H1 (cell line): Measurements from ENCODE around the gene PIAS1. TPM values are rescaled to one million over a fixed set of nuclear protein-coding genes. Genes with fewer than 3 reads are reported as not detected.

Experiments
- BCL11A ChIP-seq, 2 experiments: IDR thresholded peaks; one replicate each; pipeline ENCODE4 v1.6.1; 2011; ENCODE audit warnings: low read depth in 2 of 2, low read length in 2 of 2, mild to moderate bottlenecking in 2 of 2
- EGR1 ChIP-seq: IDR thresholded peaks from 2 replicates; pipeline ENCODE4 v1.6.1; 2011; ENCODE audit warnings: low read depth, low read length, borderline replicate concordance
- EP300 ChIP-seq, 2 experiments: IDR thresholded peaks; 1 replicate in 1 of 2; 2 replicates in 1 of 2; pipeline ENCODE4 v1.6.1; 2011 to 2012; ENCODE audit warnings: low read depth in 2 of 2, low read length in 2 of 2, mild to moderate bottlenecking in 2 of 2, borderline replicate concordance in 1 of 2, inconsistent platforms in 1 of 2, moderate library complexity in 1 of 2
- JUN ChIP-seq: IDR thresholded peaks from 2 replicates; pipeline ENCODE4 v1.6.1; 2011; ENCODE audit warnings: low read depth, mild to moderate bottlenecking, improper control_type of control experiment, low read length
- JUND ChIP-seq: IDR thresholded peaks from 2 replicates; pipeline ENCODE4 v1.6.1; 2011; ENCODE audit warnings: mild to moderate bottlenecking, improper control_type of control experiment, low read length
- RBBP5 ChIP-seq: IDR thresholded peaks from 2 replicates; pipeline ENCODE4 v1.7.1; 2012; ENCODE audit warnings: low read depth, mild to moderate bottlenecking, inconsistent platforms, low read length, moderate library complexity, borderline replicate concordance
- SAP30 ChIP-seq: fragments of 300-600 bp; sonication (generic); IDR thresholded peaks from 2 replicates; pipeline ENCODE4 v1.7.1; 2012; ENCODE audit warnings: low read length, moderate library complexity, mild to moderate bottlenecking, inconsistent platforms; ENCODE audit not compliant: insufficient read depth, insufficient replicate concordance
- SIN3A ChIP-seq, 2 experiments: IDR thresholded peaks in 1 of 2; conservative IDR thresholded peaks in 1 of 2; 2 replicates each; pipeline ENCODE4 v1.6.1; 2011 to 2012; ENCODE audit warnings: low read length in 2 of 2, improper control_type of control experiment in 1 of 2, low read depth in 1 of 2, mild to moderate bottlenecking in 1 of 2
- SP2 ChIP-seq: IDR thresholded peaks from 2 replicates; pipeline ENCODE4 v1.6.1; 2012; ENCODE audit warnings: mild to moderate bottlenecking, low read length, inconsistent platforms
- TBP ChIP-seq: IDR thresholded peaks from 2 replicates; pipeline ENCODE4 v1.6.1; 2011; ENCODE audit warnings: low read depth, low read length, improper control_type of control experiment
- polyA plus RNA-seq, 7 experiments: library from polyadenylated mRNA; depleted of rRNA in 3 of 7; stranded (reverse) in 5 of 7; unstranded in 2 of 7; fragments of >200 nt in 5 of 7; fragments of 200-250 nt in 2 of 7; gene quantifications; 1 replicate in 5 of 7; 2 replicates in 1 of 7; 4 replicates in 1 of 7; pipeline versions ENCODE4 v1.2.1 to v1.2.3, GENCODE V29; 2011 to 2013; ENCODE audit warnings: missing spikeins in 2 of 7, mixed read lengths in 2 of 7
- total RNA-seq: library from RNA; stranded (reverse); fragmentation: NEBNext Ultra II Directional; extraction: Animal tissue kit (Norgen Biotek cat#: 25700); gene quantifications from 2 replicates; pipeline ENCODE4 v1.2.1, GENCODE V29; 2021
- TF ChIP-seq, protein P1 (sequence below): fragments of 300-600 bp; sonication (generic); IDR thresholded peaks from 2 replicates; pipeline ENCODE4 v1.7.1; 2012; ENCODE audit warnings: low read length, moderate library complexity, mild to moderate bottlenecking, inconsistent platforms; ENCODE audit not compliant: insufficient replicate concordance

PIAS1 gene
- total and polyA plus RNA-seq, 2 of the 8 experiments (the other 6 are each of a cell fraction or from before 2014, with no cell fraction given), result 30.8 to 34.5 TPM

DNA sequence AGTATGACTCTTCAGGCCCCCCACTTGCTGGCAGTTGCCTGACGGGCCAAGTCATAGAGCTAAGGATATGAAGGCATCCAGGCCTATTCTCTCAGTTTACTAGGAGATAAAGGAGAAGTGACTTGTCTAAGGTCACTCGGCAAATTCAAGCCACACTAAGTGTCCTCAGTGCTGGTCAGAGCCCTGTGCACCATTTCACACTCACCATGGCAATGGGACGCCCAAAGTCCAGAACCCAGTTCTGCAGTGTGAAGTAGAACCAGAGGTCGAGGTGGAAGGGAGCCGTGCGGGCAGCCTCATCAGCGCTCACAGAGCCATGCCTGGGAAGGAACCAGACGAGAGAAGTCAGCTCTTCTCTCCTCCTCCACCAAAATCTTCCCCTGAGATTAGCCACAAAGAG lies 164.2 kb downstream of the PIAS1 start (continued):
- TF ChIP-seq, protein P1, sequence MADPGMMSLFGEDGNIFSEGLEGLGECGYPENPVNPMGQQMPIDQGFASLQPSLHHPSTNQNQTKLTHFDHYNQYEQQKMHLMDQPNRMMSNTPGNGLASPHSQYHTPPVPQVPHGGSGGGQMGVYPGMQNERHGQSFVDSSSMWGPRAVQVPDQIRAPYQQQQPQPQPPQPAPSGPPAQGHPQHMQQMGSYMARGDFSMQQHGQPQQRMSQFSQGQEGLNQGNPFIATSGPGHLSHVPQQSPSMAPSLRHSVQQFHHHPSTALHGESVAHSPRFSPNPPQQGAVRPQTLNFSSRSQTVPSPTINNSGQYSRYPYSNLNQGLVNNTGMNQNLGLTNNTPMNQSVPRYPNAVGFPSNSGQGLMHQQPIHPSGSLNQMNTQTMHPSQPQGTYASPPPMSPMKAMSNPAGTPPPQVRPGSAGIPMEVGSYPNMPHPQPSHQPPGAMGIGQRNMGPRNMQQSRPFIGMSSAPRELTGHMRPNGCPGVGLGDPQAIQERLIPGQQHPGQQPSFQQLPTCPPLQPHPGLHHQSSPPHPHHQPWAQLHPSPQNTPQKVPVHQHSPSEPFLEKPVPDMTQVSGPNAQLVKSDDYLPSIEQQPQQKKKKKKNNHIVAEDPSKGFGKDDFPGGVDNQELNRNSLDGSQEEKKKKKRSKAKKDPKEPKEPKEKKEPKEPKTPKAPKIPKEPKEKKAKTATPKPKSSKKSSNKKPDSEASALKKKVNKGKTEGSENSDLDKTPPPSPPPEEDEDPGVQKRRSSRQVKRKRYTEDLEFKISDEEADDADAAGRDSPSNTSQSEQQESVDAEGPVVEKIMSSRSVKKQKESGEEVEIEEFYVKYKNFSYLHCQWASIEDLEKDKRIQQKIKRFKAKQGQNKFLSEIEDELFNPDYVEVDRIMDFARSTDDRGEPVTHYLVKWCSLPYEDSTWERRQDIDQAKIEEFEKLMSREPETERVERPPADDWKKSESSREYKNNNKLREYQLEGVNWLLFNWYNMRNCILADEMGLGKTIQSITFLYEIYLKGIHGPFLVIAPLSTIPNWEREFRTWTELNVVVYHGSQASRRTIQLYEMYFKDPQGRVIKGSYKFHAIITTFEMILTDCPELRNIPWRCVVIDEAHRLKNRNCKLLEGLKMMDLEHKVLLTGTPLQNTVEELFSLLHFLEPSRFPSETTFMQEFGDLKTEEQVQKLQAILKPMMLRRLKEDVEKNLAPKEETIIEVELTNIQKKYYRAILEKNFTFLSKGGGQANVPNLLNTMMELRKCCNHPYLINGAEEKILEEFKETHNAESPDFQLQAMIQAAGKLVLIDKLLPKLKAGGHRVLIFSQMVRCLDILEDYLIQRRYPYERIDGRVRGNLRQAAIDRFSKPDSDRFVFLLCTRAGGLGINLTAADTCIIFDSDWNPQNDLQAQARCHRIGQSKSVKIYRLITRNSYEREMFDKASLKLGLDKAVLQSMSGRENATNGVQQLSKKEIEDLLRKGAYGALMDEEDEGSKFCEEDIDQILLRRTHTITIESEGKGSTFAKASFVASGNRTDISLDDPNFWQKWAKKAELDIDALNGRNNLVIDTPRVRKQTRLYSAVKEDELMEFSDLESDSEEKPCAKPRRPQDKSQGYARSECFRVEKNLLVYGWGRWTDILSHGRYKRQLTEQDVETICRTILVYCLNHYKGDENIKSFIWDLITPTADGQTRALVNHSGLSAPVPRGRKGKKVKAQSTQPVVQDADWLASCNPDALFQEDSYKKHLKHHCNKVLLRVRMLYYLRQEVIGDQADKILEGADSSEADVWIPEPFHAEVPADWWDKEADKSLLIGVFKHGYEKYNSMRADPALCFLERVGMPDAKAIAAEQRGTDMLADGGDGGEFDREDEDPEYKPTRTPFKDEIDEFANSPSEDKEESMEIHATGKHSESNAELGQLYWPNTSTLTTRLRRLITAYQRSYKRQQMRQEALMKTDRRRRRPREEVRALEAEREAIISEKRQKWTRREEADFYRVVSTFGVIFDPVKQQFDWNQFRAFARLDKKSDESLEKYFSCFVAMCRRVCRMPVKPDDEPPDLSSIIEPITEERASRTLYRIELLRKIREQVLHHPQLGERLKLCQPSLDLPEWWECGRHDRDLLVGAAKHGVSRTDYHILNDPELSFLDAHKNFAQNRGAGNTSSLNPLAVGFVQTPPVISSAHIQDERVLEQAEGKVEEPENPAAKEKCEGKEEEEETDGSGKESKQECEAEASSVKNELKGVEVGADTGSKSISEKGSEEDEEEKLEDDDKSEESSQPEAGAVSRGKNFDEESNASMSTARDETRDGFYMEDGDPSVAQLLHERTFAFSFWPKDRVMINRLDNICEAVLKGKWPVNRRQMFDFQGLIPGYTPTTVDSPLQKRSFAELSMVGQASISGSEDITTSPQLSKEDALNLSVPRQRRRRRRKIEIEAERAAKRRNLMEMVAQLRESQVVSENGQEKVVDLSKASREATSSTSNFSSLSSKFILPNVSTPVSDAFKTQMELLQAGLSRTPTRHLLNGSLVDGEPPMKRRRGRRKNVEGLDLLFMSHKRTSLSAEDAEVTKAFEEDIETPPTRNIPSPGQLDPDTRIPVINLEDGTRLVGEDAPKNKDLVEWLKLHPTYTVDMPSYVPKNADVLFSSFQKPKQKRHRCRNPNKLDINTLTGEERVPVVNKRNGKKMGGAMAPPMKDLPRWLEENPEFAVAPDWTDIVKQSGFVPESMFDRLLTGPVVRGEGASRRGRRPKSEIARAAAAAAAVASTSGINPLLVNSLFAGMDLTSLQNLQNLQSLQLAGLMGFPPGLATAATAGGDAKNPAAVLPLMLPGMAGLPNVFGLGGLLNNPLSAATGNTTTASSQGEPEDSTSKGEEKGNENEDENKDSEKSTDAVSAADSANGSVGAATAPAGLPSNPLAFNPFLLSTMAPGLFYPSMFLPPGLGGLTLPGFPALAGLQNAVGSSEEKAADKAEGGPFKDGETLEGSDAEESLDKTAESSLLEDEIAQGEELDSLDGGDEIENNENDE, result no peak
- TF ChIP-seq TBP (no peak), JUND (no peak), EP300 (IDR thresholded peaks at IDR 0.05; ENCODE audit: borderline replicate concordance in 1 of 2, low read depth in 2 of 2, low read length in 2 of 2) (no peak), BCL11A (IDR thresholded peaks at IDR 0.05; ENCODE audit: low read depth in 2 of 2, low read length in 2 of 2) (no peak), SP2 (no peak), JUN (no peak), EGR1 (no peak), RBBP5 (no peak), SIN3A (conservative IDR thresholded peaks at IDR 0.05 in 1 of 2, IDR thresholded peaks at IDR 0.05 in 1 of 2; ENCODE audit: low read depth in 1 of 2, low read length in 2 of 2) (no peak), SAP30 (no peak)
